Endothelial cell of umbilical vein (primary cell): Measurements from ENCODE around the gene DUSP5.

Experiments used
- CTCF ChIP-seq, 2 donors: IDR thresholded peaks; 1 replicate in 1 of 2; 2 replicates in 1 of 2; pipeline ENCODE4 v1.5.1; 2011; ENCODE audit warnings: low read length in 2 of 2, mild to moderate bottlenecking in 2 of 2, moderate library complexity in 2 of 2, control low read depth in 1 of 2, inconsistent platforms in 1 of 2, low read depth in 1 of 2; ENCODE audit not compliant: insufficient read depth in 1 of 2; ENCODE audit errors: extremely low read depth in 1 of 2
- POLR2AphosphoS5 ChIP-seq: IDR thresholded peaks from 2 replicates; pipeline ENCODE4 v1.6.1; 2012; ENCODE audit warnings: low read depth, mild to moderate bottlenecking, control low read depth, low read length, moderate library complexity; ENCODE audit not compliant: insufficient read depth

DNA sequence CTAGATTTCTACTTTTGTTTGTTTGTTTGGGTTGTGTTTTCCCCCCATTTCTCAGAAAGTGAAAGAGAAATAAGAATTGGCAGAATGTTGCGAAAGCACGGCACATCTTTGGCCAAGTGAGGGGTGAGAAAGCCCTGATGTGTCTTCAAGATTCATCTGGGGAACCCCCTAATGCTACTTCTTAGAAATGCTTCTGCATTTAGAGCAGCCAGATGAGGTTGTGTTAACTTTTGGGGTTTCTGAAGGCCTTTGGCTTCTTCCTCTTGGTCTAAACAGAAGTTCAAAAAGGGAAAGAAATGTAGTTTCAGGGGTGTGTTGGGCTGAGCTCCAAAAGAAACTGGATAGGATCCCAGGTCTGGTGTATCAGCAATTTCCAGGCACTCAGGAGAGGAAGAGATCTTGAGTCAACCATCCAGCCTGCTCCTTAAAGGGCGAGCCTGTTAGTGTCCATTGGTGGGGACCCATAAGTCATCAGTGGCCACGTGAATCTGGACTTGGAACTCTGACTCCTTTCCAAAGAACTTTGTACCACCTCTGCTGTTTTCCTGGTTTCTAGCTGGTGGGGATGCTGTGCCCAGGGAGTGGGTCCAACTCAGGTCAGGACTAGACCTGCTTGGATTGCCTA is 6.5 kb downstream of the DUSP5 start:
- TF ChIP-seq CTCF (IDR thresholded peaks at IDR 0.05; ENCODE audit: extremely low read depth in 1 of 2, insufficient read depth in 1 of 2, low read depth in 1 of 2, low read length in 2 of 2) (no peak), POLR2AphosphoS5 (peak; percentile 10)
